GM18498 (cell line): ENCODE data around the gene KLHDC1.
"Not testable (repeated sequence)": the region's sequence is repeated elsewhere in the genome, so short reads cannot be mapped to it uniquely, and the experiment has no call there.

Experiments used
- ATAC-seq: cut with Tn5 transposase; IDR thresholded peaks from one replicate; pipeline ENCODE4 v1.9.1; 2021; ENCODE audit warnings: mild to moderate bottlenecking, moderate library complexity; ENCODE audit not compliant: unreplicated experiment

KLHDC1 gene

GRCh38 chr14:49692811-49693734 is at the start of gene KLHDC1:
Gene KLHDC1 (plus strand): TSS chr14:49693120. CDS start chr14:49693195, 75 bp downstream.
- ATAC-seq, result peak; percentile 67

GRCh38 chr14:49653508-49653907 is 39.4 kb upstream of the KLHDC1 start:
- ATAC-seq, result no peak

GRCh38 chr14:49654511-49654910 is 38.4 kb upstream of the KLHDC1 start:
- no peak for ATAC-seq

- ATAC-seq, result not testable (repeated sequence)
Measured at GRCh38 chr14:49657500-49657899, 35.4 kb upstream of the KLHDC1 start.

GRCh38 chr14:49659526-49660455 is 33.1 kb upstream of the KLHDC1 start:
- no peak for ATAC-seq

GRCh38 chr14:49670475-49670874 is 22.4 kb upstream of the KLHDC1 start:
- no peak for ATAC-seq

GRCh38 chr14:49673586-49673985 is 19.3 kb upstream of the KLHDC1 start:
- no peak for ATAC-seq

GRCh38 chr14:49677643-49678042 is 15.3 kb upstream of the KLHDC1 start:
- ATAC-seq, result no peak

- ATAC-seq, result no peak
Measured at GRCh38 chr14:49679271-49679670, 13.6 kb upstream of the KLHDC1 start.

GRCh38 chr14:49686425-49686824 is 6.5 kb upstream of the KLHDC1 start:
- no peak for ATAC-seq

GRCh38 chr14:49687942-49688700 is 4.8 kb upstream of the KLHDC1 start, which contains the start of gene POLE2:
Gene POLE2 (minus strand): TSS chr14:49688214. CDS start chr14:49688203, 11 bp downstream.
- peak; percentile 89 for ATAC-seq

GRCh38 chr14:49688701-49689030 is 4.3 kb upstream of the KLHDC1 start:
- ATAC-seq, result no peak

- ATAC-seq, result no peak
Measured at GRCh38 chr14:49691031-49691430, 1.9 kb upstream of the KLHDC1 start.

- ATAC-seq, result no peak
Measured at GRCh38 chr14:49692193-49692757, 645 bp upstream of the KLHDC1 start.

GRCh38 chr14:49693735-49694124 is 810 bp downstream of the KLHDC1 start:
- ATAC-seq, result not testable (repeated sequence)

GRCh38 chr14:49702725-49703124 is 9.8 kb downstream of the KLHDC1 start:
- ATAC-seq, result no peak

GRCh38 chr14:49703965-49704364 is 11.0 kb downstream of the KLHDC1 start:
- no peak for ATAC-seq

GRCh38 chr14:49704471-49704870 is 11.6 kb downstream of the KLHDC1 start:
- ATAC-seq, result not testable (repeated sequence)

- ATAC-seq, result not testable (repeated sequence)
Measured at GRCh38 chr14:49710993-49711392, 18.1 kb downstream of the KLHDC1 start.

GRCh38 chr14:49720744-49721143 is 27.8 kb downstream of the KLHDC1 start:
- ATAC-seq, result no peak
